Measurements from ENCODE around the gene TREM1.
"Not testable (repeated sequence)": the region's sequence is repeated elsewhere in the genome, so short reads cannot be mapped to it uniquely, and the experiment has no call there.

Gene TREM1

DNA sequence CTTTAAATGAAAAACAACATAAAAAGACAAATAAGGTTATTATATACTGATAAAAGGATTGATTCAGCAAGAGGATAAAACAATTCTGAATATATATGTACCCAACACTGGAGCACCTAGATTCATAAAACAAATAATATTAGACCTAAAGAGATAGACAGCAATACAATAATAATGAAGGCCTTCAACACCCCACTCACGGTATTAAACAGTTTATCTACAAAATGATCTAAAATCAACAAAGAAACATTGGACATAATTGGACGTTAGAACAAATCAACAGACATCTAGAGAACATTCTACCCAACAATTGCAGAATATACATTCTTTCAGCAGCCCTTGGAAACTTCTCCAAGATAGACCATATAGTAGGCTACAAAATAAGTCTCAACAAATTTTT, 24.1 kb downstream of the TREM1 start:
- DNase-seq (ENCODE audit: insufficient read length, low spot score) = no peak
- no peak for FAIRE-seq

DNA sequence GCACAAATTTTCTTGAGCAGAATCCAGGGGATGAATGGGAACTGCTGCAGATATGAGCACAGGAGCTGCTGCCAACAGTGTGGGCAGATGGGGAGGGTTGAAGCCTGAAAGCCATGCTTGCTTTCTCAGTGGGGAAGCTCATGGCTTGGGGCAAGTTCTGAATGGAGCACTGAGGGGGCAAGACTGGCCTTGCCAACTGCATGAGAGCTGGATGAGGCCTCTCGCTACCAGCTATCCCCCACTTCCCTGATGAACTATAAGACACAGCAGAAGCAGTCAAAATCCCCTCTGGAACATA, 28.3 kb downstream of the TREM1 start:
- FAIRE-seq (no peak), DNase-seq (ENCODE audit: insufficient read length, low spot score) (no peak)

DNA sequence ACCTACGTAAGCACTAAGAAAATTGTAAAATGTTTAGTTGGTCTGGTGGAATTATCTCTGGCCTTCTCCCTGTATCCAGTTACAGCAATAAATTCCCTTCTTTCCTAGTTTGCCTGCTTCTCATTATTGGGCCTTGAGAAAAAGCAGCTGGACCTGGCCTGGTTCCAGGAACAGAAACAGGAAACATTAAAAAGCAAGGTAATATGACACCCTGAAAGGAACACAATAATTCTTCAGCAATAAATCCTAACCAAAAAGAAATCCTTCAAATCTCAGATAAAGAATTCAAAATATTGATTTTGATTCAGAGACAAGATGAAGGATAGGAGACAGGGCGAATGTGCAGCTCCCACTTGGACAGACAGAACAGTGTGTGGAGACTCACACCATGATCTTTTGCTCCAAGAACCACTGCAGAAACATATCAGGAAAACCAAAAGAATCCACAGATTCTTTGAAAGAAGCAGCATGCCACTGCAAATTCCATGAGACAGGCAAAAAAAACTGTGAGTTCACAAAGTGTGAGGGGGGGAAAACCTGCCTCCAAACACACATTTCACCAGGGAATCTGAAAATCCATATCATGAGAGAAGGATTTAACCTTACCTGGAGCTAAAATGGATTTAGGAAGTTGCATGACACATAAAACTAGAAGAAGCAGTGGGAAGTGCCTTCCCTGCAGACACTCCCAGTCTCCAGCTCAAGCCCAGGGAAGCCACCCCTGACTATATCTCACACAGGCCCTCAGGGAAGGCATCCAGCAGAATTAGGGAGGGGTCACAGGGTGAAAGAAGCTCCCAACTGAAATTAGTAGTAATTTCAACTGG, 28.9 kb downstream of the TREM1 start:
- DNase-seq (ENCODE audit: insufficient read length, low spot score) (no peak), FAIRE-seq (no peak)

DNA sequence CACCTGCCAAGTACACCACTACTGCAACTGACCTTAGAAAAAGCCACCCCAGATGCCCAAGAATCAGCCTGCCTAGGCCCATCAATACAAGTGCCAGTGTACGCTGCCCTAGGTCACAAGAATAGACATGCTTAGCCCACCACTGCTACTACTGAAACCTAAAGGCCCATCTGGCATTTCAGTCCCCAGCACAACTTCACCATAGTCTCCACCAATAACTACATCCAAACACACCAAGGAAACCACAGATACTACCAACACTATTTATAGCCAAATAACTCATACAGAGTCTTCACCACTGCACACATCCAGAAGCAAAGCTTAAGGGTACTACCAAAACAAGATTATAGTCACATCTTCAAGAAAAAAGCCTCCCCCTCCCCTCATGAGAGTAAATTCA, 30.1 kb downstream of the TREM1 start:
- no peak for DNase-seq (ENCODE audit: insufficient read length, low spot score)
- FAIRE-seq = no peak

DNA sequence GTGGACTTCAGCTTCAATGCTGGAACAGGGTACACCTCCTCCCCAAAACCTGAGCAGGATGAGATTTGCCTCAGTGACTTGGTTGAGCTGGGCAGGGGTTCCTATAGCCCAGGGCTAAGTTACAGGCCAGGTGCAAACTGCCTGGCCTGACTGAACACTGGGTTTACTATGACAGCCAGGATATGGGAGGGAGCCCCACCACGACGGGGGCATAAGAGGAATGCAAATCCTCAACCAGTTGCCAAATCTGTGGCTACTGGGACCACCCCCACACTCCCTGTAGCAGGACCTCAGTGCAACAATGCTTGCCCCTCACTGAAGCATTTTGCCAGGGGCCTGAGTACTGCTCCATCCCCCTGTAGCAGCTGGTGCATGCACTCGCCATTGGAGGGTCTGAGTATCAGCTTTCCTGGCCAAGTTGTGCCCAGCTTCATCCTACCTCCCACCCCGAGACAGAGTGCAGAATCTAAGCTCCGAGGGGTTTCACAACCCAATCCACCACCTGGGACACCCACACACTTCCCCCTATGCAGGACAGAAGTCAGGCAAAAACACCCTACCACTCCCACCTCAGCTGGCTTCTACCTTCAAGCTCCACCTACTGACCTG, 30.7 kb downstream of the TREM1 start:
- DNase-seq (ENCODE audit: insufficient read length, low spot score) = no peak
- FAIRE-seq = no peak

DNA sequence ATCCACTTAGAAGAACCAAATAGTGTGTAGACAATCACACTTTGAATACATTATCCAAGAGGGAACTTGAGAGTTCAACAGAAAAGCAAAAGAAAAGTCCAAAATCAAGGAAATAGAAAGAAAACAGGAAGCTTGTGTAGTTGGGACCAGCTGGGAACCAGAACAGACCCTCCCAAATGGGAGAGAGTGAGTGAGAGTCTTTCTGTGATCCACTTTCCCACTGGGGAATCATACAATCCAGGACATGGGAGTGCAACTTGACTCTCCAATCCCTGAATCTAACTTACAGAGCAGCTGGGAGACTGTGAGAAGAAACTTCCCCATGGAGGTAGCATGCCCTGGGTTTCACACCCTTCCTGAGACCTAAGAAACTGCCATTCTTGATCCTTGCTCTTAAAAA, 31.4 kb downstream of the TREM1 start:
- no peak for FAIRE-seq

DNA sequence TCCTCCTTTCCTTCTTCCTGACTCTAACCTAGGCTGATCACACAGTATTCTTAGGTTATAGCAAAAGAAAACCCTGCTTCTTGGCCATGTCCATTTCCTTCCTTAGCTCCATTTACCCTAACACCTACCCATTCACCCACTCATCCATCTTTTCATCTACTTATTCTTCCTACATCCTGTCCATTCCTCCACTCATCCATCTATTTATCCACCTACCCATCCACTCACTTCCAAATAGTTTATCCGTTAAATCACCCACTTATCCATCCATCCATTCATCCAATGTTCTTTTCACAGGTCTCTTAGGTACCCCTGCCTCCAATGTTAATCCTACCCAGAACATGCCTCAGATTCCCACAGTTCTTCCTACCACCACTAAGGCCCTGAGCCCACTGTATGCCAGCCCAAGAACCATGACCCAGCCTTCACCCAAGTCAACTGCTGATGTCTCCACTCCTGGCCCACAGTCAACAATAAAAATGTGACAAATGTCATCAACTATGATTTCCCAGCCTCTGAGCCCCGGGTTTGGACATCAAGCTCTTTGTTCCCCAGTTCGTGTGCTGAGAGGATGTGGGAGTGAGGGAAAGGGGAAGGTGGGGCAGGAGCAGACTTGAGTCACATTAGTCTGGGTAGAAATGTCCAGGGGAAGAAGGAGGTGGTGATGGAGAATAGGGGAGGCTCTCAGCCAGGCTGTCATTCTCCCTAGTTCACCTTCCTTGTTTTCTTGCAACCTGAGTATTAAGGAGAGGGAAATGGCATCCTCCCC, 33.9 kb downstream of the TREM1 start:
- FAIRE-seq (no peak), DNase-seq (ENCODE audit: insufficient read length, low spot score) (no peak)

More for the DNA sequence above, 31.4 kb downstream of the TREM1 start:
- DNase-seq (ENCODE audit: insufficient read length, low spot score) = no peak

DNA sequence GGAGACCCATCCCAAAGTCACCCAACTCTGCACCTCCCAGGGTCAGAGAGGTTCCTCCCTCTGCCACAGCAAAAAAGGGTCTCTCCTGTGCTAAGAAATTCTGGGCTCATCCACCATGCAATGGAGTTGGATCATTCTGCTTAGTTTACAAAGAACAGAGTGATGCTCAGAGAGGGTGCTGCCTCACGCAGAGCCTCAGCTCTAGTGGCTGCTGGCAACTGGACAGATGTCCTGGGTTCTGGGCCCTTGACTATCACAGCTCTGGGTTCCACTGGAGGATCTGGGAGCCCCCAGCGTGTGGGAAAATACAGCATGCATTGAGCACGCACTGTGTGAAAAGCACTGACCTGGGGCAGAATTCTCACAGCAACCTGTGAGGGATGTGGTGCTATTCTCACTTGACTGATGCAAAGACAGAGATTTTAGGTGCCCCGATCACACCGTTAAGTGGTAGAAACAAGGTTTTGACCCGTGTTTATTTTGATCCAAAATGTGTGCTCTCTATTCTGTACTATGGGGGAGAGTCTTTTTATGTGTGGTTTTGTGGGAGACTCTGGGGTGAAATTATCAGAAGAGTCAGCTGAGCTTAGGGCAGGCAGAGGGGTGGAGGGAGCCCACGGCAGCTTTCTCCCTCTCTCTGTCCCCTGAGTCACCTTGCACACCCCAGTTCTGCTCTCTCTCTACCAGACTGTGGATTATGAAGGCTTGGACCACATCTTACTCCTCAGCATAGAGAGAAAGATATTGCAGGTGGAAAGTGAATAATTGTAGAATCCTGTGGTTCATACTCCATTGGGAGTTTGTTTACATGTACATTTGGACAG, 38.4 kb downstream of the TREM1 start:
- DNase-seq (ENCODE audit: insufficient read length, low spot score) = no peak
- FAIRE-seq = no peak

DNA sequence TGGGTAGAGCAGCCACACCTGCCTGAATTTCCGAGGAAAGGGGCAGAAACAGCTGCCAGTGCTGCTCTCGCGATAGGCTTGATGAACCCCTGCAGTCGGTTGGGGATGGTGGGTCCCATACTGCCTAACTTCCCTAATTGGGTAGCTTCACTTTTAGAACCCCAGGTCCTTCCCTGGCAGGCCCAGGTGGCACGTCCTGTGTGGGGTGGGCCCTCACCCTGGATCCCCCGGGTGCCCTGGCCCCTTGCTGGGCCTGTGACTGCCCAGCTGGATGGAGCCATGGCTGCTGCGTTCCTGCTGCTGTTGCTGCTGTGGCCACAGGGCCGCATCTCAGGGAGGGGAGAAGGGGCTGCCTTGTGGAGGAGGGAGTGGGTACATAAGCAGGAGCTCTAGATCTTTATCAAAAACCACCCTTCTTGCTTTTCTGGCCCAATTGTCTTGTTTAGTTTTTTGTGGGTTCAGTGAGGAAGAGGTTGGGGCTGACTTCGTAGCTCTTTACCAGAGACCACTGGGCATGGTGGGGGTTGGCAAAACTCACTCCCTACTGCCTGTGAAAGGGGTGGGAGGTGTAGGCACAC, 39.1 kb downstream of the TREM1 start:
- FAIRE-seq (no peak), DNase-seq (ENCODE audit: insufficient read length, low spot score) (no peak)

DNA sequence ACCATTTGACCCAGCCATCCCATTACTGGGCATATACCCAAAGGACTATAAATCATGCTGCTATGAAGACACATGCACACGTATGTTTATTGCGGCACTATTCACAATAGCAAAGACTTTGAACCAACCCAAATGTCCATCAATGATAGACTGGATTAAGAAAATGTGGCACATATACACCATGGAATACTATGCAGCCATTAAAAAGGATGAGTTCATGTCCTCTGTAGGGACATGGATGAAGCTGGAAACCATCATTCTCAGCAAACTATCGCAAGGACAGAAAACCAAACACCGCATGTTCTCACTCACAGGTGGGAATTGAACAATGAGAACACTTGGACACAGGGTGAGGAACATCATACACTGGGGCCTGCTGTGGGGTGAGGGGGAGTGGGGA, 40.0 kb downstream of the TREM1 start:
- not testable (repeated sequence) for DNase-seq (ENCODE audit: insufficient read length, low spot score); FAIRE-seq

DNA sequence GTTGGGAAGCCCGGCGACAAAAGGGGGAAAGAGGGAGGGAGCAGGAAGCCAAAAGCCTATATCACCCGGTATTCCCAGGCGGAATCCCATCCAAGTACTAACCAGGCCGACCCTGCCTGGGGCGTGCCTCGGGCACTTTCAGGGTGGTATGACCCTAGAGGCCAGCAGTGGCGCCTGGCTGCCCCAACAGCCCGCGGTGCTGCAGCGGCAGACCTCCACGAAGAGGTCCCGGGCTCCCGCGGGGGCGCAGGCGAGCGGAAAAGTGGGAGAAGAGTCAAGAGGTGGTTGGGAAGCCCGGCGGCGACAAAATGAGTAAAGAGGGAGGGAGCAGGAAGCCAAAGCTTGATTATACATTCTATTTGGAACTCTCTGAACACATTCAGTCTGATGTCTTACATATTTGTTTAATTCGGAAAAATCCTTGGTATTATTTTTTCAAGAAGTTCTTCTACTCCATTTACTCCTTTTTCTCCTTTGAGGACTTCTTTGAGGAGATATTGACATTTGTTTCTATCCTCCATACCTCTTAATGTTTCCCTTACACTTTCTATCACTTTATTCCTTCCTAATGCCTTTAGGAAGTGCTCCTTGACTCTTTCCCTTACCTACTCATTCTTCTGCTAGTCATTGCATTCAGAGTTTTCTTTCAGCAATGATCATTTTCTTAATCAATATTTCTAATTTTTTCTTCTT, 46.9 kb downstream of the TREM1 start:
- FAIRE-seq = no peak
- no peak for DNase-seq (ENCODE audit: insufficient read length, low spot score)

DNA sequence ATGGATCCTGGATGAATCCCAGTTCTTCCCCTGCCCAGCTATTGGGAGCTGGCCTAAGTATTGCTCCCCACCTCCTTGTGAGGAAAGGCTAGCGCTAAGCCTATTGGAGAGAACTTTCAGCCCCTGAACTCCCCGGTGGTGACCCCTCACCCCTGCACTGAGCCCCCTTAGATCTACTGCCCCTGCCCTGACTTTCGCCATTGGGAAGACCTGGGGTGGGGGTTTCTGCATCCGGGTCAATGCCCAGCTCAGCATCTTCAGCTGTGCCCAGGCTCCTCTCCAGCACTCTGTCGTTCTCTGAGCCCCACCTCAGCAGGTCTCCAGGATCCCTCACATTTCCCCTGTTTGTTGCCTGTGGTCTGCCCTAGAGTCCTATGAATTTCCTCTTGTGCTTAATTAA, 49.4 kb downstream of the TREM1 start:
- no peak for FAIRE-seq
- DNase-seq (ENCODE audit: insufficient read length, low spot score) = no peak

DNA sequence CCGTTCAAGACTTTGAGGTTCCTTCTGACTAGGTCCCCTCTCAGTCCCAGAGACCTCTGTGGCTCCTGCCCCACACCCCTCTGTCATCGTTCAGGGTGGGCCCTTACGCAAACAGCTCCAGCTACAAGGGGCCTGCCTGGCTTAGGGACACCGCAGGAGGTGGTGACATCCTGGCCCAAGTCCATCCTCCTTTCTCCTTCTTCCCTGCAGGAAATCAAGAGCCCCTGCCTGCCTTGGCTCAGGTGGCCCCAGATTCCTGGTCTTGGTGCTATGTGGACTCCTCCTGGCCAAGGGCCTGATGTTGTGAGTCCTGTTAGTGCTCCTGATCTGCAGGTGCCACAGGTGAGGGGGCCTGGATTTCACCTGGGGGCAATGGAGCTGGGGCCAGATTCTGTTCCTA, 50.2 kb downstream of the TREM1 start:
- no peak for DNase-seq (ENCODE audit: insufficient read length, low spot score)
- no peak for FAIRE-seq

DNA sequence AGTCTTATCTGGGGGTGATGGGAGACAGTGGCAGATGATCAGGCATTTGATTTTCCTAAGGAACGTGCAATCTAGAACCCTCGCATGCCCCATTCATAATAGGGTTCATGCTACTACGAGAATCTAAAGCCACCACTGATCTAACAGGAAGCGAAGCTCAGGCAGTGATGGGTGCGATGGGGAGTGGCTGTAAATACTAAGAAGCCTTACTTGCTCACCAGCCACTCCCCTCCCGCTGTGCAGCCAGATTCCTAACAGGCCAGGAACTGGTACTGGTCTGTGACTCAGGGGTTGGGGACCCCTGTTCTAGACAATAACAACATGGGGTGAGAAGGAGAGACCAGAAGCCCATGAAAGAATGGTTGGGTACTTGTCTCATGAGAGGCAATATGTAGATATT, 53.8 kb downstream of the TREM1 start:
- FAIRE-seq = no peak
- no peak for DNase-seq (ENCODE audit: insufficient read length, low spot score)

DNA sequence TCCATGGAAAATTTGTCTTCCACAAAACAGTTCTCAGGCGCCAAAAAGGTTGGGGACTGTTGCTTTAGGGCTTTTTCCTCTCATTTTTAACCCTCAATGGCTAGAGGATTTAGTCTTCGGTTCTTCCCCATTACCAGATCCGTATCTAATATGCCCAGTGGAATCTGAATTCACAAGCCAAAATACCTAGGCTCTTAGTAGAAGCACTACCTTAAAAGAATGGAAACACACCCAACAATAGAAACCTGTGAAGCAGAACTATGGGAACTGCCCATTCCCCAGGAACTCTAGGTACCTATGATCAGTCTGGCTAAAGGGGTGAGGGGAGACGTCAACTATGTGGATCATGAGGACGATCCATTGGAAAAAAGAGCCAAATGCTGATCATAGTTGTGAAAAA, 55.2 kb downstream of the TREM1 start:
- DNase-seq (ENCODE audit: insufficient read length, low spot score) (no peak), FAIRE-seq (no peak)

DNA sequence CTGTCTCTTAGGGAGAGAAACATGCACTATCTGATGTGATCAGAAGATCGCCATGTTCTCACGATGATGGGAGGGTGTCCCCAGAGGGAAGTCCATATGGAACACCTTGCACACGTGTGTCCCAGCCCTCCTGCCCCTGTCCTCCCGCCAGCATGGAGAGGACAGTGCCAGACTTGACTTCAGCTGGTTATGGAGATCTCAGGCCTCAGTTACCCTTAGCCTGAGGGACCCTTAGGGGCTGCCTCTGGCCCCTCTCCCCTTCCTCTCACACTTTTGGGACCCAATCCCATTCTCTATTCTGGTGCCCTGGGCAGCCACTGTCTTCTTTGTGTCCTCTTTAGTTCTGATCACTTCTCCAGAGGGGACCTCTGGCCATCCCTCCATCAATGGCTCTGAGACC, 56.8 kb downstream of the TREM1 start:
- no peak for FAIRE-seq

DNA sequence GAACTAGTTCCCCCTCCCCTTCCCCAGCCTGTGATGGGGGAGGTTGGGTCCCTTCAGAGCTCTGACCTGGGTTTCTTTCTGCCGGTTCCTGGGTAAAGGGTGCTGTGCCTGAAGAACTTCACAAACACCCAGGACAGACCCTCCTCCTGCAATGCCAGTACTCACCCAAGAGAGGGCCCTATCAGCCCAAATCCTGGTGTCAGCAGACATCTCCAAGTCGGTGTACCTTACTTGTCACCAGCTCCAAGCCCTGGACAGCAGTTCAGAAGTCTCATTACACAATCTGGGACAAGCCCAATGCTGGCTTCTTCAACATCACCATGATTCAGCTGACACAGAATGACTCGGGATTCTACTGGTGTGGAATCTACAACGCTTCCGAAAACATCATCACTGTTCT, 57.9 kb downstream of the TREM1 start:
- no peak for DNase-seq (ENCODE audit: insufficient read length, low spot score)
- FAIRE-seq = no peak

More for the DNA sequence above, 56.8 kb downstream of the TREM1 start:
- no peak for DNase-seq (ENCODE audit: insufficient read length, low spot score)

DNA sequence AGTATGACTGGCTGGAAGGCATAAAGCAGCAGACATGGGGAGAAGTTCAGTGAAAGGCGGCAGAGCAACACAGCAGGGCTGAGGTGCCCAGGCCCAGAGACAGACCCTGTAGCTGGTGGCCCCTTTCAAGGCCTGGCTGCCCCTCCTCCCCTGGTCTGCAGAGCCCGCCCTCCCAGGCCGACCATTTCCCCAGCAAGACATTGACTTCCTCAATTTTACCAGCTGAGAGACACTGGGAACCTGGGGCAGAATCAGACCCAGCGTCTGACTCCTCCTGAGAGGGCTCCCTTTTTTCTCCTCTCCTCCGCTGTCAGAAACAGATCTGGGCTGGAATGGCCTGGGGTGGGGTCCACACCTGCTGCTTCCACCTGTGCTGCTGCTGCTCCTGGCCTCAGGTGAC, 58.4 kb downstream of the TREM1 start, which contains the start of gene TREML4:
TSS of gene TREML4 (plus strand) at position 254 of the 400 bp plus-strand sequence. CDS start at position 333, 79 bp downstream.
- FAIRE-seq (no peak), DNase-seq (ENCODE audit: insufficient read length, low spot score) (no peak)

DNA sequence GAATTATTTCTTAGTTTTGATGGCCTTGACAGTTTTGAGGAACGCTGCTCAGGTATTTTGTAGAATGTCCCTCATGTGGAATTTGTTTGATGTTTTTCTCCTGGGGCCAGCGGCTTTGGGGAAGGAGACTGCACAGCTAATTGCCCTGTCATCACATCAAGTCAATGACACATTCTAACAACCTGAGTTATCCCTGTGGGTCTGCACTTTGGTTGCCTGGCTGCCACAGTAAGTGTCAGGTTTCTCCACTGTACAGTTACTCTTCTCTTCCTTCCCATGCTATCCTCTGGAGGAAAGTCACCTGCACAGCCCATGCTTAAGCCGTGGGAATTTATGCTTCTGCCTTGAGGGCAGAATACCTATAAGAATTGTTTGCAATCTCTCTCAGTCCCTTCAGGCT, 59.7 kb downstream of the TREM1 start:
- DNase-seq (ENCODE audit: insufficient read length, low spot score) (no peak), FAIRE-seq (no peak)

DNA sequence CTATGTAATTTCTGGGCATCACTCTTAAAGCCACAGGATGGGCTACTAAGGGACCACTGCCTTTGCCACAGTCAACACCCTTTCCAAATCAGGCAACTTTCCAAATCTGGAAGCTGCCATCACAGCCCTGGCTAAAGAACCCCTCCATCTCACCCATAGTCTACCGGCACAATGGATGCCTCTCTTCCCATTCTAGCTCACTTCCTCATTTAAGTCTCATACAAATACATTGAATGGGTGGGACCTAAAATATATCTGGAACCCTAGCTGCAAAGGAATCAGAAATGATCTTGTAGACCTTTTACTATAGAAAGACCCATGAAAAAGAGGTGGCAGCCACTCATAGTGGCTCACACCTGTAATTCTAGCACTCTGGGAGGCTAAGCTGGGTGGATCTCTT, 61.7 kb downstream of the TREM1 start:
- FAIRE-seq (no peak), DNase-seq (ENCODE audit: insufficient read length, low spot score) (no peak)

All from GM19239 (cell line).